A172 (cell line): ENCODE results near the gene ADIPOR2. TPM values are rescaled to one million over a fixed set of nuclear protein-coding genes. Genes with fewer than 3 reads are reported as not detected.
"Not testable (repeated sequence)": the region's sequence is repeated elsewhere in the genome, so short reads cannot be mapped to it uniquely, and the experiment has no call there.

Experiments used
- DNase-seq: peaks from one replicate; pipeline ENCODE4 v3.0.0-alpha.2; 2015; ENCODE audit warnings: low spot score
- total RNA-seq: library from RNA; depleted of rRNA; stranded (reverse); fragments of >200 nt; shearing (Covaris generic); gene quantifications from 2 replicates; pipeline ENCODE4 v1.2.3, GENCODE V29; 2014

ADIPOR2 gene
- total RNA-seq, 1 experiment from 2014 or later, result 14.1 TPM

DNA sequence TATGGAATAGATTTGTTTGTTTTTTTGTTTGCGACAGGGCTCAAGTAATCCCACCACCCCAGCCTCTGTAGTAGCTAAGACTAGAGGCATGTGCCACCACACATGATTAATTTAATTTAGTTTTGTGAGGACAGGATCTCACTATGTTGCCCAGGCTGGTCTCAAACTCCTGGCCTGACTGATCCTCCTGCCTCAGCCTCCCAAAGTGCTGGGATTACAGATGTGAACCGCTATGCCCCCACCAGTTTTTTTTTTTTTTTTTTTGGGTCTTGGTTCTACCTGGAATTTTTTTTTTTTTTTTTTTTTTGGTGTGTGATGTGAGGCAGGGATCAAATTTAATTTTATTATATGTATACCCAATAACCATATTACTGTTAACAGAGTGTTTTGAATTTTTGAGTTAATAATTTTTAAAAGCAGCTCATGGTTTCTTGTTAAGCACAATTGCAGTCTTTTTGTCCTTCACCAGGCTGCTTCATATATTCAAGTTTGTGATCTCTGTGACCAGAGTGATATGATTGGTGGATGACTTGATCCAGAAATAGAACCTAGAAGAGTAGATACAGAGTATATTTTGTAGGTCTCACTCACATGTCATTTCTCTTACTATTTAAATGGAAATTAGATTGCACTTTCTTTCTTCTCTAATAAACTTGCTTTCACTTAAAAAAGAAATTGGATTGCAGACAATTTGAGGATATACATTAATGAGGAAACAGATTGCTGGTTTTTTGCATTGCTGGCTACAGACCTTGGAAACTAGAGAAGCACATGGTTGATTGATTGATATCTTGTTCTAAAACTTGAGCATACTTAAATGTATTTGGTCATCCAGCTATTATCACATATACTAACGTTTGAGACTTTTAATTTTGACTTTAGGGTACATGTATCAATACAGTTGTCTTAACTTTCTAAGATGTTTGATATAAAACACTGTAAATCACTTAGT, 13.2 kb downstream of the ADIPOR2 start:
- no peak for DNase-seq

DNA sequence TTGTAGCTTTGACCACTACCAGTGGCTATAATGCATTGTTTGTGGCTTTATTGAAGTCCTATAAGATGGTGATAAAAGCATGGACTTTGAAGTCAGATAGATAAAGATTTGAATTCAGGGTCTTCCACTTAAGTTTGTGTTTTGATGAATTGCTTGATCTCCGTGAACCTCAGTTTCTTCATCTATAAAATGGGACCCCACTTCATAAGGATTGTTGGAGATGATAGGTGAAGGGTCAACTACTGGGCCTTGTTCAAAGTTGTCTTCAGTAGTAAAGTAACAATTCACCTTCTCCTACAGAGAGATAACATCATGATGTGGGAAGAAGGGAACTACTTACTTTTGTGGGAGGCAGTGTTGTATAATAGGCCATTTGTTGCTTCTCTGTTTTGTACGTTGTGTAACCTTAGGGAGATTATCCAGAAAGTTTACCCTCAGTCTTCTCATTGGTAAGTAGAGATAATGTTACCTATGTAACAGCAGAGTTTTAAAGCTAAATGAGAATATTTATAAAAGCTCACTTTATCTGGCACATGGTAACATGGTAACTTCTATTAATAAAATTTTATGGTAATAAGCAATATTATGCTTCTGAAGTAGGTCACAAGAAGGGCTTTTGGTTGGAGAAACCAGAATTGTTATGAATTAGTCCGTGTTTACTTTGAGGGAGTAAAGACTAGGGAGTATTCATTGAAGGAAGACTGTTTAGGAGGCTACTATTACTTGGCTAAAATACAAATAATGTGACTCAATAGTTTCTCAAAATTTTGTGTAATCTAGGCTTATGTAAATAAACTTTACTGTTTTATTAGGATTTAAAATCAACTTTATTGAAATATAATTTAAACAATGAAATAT, 15.1 kb downstream of the ADIPOR2 start:
- no peak for DNase-seq

DNA sequence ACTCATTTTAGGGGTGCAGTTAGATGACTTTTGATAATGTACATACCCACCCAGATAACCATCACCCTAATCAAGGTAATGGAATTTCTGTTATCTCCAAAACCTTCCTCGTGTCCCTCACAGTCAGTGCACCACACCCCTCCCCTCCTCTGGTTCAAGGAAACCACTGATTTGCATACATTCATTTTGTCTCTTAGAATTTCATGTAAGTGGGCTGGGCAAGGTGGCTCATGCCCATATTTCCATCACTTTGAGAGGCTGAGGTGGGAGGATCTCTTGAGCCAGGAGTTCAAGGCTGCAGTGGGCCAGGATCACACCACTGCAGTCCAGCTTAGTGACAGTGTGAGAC, 15.7 kb downstream of the ADIPOR2 start:
- no peak for DNase-seq

DNA sequence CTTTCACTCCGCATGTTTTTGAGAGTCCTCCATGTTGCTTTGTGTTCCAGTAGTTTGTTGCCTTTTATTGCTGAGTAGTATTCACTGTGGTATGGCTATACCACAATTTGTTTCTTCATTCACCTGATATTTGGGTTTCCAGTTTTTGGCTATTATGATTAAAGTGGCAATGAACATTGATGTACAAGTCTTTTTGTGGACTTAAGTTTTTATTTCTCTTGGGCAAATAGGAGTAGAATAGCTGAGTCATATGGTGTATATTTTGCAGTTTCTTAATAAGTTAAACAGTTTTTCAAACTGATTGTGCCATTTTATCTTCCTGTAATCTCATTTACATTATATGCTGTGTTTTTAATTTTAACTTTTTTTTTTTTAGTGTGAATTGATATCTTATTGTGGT, 16.2 kb downstream of the ADIPOR2 start:
- no peak for DNase-seq

DNA sequence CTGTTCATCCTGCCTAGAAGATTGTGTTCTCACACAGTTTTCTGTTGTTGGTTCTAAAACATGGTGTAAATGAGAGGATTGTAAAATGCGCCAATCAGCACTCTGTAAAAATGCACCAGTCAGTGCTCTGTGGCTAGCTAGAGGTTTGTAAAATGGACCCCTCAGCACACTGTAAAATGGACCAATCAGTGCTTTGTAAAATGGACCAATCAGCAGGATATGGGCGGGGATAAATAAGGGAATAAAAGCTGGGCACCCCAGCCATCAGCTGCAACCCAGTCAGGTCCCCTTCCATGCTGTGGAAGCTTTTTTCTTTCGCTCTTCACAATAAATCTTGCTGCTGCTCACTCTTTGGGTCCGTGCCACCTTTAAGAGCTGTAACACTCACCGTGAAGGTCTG, 19.1 kb downstream of the ADIPOR2 start:
- DNase-seq, result not testable (repeated sequence)

DNA sequence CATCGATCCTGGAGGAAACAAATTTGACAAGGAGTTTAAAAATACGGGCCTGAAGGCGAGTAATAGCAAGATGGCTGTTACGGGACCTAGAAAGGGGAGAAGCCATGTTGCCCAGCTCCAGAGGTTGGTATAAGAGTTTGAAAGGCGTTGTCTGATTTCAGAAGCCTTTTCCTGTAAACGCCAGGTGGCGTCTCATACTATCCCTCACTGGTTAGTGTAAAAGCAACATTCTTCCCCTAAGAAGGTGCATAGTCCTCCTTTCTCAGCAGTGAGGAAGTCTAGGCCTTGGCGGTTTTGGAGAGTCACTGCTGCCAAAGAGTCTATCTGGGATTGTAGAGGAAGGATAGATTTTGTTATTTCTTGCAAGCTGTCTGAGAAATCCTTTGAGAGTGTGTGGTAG, 20.0 kb downstream of the ADIPOR2 start:
- DNase-seq, result not testable (repeated sequence)

DNA sequence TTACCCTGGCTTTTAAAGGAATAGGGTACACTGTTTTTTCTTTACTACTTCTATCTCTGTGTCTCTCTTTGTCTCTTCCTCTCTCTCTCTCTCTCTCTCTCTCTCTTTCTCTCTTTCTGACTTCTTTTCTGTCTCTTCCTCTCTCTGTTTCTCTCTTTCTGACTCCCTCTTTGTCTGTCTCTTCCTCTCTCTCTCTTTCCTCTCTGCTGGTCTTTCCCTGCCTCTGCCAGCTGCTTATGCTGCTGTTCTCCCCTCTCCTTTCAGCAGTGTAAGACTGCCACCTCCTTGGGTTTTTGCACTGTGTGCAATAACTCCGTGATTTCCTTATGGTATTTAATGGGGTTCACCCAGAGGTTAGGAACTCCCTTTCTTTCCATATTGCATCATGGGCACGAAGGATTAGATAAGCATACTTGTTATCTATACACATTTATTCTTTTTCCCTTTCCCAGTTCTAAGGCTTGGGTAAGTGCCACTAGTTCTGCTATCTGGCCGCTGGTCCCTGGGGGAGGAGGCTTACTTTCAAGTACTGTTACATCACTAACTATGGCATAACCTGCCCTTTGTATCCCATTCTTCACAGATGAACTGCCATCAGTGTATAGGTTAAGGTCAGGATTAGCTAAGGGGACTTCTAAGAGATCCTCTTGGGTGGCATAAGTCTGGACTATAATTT, 20.8 kb downstream of the ADIPOR2 start:
- not testable (repeated sequence) for DNase-seq

DNA sequence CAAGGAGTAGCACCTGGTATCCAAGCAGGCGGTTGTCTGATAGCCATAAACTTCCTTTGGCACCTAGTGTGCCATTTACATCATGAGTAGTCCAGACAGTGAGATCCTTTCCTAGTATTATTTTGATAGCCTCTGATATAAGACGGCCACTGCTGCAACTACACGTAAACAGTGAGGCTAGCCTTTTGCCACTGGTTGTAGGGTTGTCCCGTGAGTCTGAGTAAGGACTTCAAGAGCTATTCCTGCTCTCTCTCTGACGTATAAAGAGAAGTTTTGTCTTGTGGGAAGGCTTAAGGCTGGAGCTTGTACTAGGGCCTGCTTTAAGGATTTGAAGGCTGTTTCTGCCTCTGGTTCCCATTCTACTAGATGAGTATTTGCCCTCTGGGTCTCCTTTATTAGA, 21.4 kb downstream of the ADIPOR2 start:
- not testable (repeated sequence) for DNase-seq

DNA sequence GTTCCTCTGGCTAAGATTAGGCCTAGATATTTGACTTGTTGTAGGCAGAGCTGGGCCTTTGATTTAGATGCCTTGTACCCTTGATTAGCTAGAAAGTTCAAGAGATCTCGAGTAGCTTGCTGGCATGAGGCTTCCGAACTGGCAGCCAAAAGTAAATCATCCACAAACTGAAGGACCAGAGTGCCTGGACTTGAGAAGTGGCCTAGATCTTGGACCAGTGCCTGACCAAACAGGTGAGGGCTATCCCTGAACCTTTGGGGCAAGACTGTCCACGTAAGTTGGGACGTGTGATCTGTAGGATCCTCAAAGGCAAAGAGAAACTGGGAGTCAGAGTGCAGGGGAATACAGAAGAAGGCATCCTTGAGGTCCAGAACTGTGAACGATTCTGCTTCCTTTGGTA, 22.0 kb downstream of the ADIPOR2 start:
- DNase-seq, result not testable (repeated sequence)

DNA sequence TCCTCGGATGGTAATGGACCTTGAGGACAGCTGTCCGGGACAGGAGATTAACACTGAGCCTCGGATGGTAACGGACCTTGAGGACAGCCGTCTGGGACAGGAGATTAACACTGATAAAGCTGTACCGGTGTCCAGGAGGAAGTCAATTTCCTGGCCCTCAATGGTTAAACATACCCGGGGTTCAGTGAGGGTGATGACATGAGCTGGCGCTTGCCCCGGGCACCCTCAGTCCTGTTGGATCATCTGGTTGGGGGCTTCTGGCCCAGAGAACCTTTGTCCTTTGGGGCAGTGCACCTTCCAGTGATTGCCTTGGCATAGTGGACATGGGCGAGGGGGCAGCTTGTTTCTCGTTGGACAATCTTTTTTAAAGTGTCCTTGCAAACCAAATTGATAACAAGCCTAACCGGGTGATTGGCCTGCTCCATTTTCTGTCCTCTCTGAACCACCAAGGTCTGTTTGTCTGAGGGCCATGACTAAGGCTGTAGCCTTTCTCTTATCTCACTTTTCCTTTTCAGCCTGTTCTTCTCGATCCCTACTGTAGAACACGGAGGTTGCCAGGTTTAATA, 23.0 kb downstream of the ADIPOR2 start:
- not testable (repeated sequence) for DNase-seq

DNA sequence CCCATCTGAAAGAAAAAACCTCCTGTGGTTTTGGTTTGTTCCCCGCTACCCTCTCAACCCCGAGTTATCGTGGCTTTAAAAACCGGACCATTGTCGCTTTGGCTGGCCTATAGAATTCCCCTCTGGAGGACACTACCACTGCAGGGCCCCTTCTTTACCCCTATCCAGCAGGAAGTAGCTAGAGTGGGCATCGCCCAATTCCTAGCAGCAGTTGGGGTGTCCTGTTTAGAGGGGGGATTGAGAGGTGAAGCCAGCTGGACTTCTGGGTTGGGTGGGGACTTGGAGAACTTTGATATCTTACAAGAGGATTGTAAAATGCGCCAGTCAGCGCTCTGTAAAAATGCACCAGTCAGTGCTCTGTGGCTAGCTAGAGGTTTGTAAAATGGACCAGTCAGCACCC, 24.6 kb downstream of the ADIPOR2 start:
- DNase-seq, result not testable (repeated sequence)

DNA sequence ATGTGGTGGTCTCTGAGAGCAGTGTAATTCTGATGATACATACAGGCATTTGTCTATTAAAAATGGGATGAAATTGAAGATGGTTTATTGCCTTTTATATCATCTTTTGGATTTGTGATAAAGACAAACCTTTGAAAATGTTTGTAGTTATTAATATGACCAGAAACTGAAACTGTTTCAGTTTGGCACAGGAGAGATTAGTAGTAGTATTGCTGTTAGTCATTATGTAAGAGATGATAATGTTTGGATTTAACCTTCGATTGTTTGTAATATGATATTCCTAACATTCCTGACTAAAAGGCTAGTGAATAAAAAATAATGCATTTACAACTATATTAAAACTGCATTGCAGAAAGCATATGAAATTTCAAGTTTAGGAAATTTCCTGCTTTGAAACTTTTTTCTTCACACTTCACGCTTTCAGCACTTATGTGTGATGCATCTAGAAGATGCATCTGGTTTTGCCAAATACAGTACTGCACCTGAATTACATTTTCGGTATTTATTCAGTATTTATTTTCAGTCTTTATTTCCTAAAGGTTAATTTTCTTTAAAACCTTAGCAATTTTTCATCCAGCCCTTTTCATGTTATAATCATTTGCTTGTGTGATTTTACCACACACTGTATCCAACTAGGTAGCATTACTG, 25.5 kb downstream of the ADIPOR2 start:
- DNase-seq, result no peak

DNA sequence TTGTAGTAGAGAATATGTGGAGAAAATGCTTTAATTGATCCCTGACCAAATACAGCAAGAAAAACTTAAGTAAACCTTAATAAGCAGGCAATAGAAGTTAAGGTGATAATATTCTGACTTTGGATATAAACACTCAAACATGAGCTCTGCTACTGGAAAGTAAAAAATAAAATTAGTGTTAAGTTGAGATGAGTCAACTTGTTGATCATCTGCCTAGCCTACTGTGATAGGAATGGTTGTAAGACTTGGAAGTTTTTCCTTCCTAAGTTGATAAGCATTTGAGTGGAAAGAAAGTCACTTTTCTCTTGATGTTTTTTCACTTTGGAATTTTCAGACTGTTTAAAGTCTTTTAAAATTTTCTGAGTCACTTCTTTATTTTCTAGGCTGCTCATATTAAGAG, 26.0 kb downstream of the ADIPOR2 start:
- no peak for DNase-seq

DNA sequence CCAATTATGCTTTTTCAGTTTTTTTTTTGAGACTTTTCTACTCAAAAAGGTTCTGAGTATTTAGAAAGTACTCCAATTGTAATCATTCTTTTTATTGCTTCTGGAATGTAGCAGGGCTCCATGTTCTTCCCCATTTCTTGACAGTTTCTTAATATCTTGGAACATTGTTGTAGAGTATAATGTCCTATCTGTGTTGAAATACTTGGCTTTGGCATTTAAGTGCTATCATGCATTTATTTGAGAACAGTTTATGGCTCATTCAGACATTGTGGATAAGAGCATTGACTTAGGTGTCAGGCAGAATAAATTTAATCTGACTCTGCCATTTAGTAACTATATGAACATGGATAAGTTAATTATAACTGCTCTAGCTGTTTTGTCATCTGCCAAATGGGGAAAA, 28.3 kb downstream of the ADIPOR2 start:
- no peak for DNase-seq

DNA sequence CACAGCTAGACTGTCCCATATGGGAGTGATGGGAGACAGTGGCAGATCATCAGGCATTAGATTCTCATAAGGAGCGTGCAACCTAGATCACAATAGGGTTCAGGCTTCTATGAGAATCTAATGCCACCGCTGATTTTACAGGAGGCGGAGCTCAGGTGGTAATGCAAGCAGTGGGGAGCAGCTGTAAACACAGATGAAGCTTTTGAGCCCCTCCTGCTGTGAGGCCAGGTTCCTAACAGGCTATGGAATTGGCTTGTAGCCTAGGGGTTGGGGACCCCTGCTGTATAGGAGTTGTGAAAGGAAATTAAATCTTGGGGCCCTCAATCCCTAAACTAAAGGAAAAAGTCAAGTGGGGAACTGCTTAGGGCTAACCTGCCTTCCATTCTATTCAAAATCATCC, 29.6 kb downstream of the ADIPOR2 start:
- no peak for DNase-seq

DNA sequence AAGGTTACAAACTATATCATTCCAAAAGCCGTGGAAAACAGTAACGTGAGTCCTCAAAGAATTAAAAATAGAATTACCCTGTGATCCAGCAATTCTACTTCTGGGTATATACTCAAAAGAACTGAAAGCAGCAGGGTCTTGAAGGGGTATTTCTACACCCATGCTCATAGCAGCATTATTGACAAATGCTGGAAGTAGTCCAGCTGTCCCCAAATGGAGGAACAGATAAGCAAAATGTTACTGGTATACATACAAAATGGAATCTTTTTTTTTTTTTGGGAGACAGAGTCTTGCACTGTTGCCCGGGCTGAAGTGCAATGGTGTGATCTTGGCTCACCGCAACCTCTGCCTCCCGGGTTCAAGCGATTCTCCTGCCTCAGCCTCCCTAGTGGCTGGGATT, 32.9 kb downstream of the ADIPOR2 start:
- no peak for DNase-seq

DNA sequence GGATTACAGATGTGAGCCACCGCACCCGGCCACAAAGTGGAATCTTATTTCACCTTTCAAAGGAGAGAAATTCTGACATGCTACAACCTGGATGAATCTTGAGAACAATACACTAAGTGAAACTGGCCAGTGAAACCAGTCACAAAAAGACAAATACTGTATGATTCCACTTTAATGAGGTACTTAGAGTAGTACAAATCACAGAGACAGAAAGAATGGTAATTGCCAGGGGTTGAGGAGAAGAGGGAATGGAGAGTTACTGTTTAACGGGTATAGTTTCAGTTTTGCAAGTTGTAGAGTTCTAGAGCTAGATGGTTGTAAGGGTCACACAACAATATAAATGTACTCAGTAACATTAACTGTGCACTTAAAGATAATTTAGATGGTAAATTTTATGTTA, 33.4 kb downstream of the ADIPOR2 start:
- DNase-seq, result no peak

DNA sequence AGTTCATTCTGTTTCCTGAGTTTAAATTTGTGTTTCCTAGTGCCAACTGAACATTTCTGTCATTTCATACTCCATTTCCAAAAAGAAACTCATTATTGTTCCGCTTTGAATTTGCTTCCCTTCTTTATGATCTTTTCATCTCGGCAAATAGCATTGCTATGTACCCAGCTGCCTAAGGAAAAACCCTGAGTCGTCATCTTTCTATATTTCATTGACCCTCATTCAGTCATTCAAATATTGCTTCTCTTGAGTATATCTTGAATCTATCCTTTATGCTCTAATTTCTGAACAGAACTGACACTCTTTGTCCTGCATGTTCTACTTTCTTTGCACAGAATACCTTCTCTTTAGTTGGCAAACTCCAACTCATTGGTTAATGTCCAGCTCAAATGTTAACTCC, 35.9 kb downstream of the ADIPOR2 start:
- no peak for DNase-seq

DNA sequence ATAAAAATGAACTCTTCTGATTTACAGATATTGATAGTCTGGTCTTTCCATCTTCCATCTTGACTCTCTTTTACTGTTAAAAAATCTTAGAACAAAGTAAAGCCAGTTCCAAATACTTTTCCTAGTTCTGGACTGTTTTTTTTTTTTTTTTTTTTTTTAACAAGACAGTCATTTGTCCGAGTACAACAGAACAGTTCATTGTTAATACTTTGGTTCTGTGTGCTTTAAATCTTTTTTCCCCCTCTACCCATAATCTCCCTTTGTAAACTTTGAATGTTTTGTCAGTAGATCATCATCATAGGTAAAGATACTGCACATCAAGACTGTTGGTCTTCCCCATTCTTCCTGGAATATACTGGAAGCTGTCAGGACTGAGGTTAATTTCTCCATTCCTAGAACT, 38.0 kb downstream of the ADIPOR2 start:
- DNase-seq, result no peak

DNA sequence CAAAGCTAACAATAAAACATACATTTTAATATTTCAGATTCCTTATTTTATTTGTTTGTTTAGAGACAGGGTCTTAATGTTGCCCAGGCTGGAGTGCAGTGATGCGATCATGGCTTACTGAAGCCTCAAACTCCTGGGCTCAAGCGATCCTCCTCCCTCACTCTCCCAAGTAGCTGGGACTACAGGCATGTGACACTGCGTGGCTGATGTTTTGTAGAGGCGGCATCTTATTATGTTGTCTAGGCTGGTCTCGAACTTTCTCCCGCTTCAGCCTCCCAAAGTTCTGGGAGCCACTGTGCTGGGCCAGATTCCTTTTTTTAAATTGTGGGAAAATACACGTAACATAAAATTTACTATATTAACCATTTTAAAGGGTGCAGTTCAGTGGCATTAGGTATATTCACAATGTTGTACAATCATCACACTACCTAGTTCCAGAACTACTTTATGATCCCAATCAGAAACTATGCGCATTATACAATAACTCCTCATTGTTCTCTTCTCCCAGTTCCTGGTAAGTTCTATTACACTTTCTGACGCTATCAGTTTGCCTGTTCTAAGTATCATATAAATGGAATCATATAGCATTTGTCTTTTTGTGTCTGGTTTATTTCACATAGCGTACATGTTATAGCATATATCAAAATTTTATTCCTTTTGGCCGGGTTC, 40.3 kb downstream of the ADIPOR2 start:
- DNase-seq, result no peak

DNA sequence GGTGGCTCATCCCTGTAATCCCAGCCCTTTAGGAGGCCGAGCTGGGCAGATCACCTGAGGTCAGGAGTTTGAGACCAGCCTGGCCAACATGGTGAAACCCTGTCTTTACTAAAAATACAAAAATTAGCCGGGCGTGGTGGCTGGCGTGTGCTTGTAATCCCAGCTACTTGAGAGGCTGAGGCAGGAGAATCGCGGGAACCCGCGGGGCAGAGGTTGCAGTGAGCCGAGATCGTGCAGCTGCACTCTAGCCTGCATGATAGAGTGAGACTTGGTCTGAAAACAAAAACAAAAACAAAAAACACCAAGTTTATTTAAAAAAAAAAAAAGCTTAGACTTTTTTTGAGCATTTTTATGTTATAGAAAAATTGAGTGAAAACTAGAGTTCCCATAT, 40.8 kb downstream of the ADIPOR2 start:
- not testable (repeated sequence) for DNase-seq
